UCSD-AML1 (cell line): ENCODE results near the gene CDHR5.
"Not testable (repeated sequence)": the region's sequence is repeated elsewhere in the genome, so short reads cannot be mapped to it uniquely, and the experiment has no call there.

Source experiments
- DNase-seq: peaks from one replicate; lab custom pipeline; 2025; ENCODE audit not compliant: unreplicated experiment; lab: John Stamatoyannopoulos, UW

Gene CDHR5

GRCh38 chr11:589798-590197, 35.0 kb downstream of the CDHR5 start:
- no peak for DNase-seq

DNA sequence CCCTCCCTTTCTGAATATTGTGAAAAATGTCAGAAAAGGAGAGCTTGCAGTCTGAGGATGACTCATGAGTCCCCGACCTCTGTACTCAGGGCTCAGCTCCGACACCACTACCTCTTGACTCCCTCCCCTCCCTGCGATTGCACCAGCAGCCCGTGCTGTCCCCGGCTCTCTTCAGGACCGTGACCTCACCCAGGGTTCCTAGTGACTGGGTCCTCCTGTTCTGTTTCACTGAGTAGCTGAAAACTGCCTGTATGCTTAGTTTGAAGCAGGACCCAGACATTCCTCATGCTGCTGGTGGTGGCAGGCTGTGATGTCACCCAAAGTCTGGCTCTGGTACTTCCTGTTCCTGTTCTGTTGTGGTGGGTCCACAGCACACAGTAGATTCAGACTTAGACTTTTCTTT, 36.8 kb downstream of the CDHR5 start:
- no peak for DNase-seq

- no peak for DNase-seq
Observed at GRCh38 chr11:587546-587945, 37.2 kb downstream of the CDHR5 start.

DNA sequence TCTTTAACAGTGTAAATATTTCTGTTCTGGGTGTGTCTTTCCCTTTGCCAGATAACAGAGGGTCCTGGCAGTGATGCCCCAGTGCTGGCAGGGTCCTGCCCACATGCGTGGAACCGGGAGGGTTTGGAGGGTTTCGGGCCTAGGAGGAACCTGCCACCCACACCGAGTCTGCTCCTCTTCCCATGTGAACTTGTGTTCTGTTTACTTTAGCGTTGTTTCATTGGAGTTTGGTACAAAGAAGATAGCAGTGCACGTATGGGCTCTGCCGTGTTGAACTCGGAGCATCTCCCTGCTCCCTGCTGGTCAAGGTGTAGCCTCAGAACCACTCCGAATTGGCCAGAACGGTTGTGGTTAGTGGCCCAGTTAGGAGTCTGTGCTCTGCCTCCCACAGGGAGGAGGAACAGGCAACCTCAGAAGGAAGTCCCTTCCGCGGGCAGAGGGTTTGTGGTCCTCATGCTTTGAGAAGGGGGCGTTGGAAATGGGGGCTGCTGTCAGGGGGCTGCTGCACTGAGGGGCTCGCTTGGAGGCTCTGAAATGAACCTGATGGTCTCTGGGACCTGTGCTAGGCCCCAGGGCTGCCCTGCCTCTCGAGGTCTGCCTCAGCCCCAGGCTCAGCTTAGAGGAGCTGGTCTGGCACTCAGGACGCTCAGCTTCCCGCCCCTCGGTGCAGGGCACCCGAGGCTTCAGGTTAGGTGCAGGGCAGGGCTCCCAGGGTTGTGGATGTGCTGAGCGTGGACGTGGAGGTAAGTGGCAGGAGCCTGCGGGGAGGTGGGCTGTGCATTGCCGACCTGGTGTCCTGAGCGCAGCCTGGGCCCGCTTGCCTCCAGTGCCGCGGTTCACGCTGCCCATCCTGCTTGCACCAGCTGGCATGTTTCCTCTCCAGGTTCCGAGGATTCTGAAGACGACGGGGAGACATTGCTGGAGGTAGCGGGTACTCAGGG, 38.1 kb downstream of the CDHR5 start:
- DNase-seq, result no peak

GRCh38 chr11:584287-584686, 40.5 kb downstream of the CDHR5 start:
- DNase-seq, result no peak

- DNase-seq, result no peak
Observed at GRCh38 chr11:581752-582151, 43.0 kb downstream of the CDHR5 start.

GRCh38 chr11:581342-581741, 43.4 kb downstream of the CDHR5 start:
- no peak for DNase-seq

DNA sequence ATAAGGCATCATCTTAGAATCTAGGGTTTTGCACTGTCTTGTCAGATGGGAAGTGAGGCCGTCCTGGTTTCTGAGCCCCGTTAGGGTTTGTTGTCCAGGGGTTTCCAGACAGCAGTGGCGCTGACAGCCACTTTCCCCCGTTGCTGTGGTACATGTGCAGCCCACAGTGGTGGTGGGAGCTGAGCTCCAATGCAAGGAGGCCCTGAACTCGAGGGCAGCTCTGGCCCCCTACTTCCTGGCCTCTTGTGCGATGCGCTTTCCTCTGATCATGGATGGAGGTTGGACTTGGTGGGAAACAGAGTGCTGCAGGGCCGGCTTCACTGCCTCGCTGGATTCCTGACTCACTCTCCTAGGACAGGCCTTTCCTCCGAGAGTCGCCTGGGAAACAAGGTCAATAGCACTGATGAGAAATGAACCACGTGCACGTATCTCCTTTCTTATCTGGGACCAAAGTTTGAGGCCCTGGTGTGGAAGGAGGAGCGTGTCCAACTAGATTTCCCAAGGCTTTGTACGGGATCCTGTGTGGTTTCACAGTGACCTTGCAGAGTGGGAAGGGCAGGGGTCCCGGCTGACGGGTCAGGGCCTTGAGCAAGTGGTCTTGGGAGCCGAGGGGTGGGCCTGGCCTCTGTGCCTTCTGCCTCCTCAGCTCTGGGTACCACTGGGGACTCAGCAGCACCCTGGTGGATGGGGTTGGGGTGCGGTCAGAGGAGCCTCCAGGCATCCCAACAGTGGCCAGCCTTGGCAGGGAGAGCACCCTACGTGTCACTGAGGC, 44.7 kb downstream of the CDHR5 start:
- no peak for DNase-seq

DNA sequence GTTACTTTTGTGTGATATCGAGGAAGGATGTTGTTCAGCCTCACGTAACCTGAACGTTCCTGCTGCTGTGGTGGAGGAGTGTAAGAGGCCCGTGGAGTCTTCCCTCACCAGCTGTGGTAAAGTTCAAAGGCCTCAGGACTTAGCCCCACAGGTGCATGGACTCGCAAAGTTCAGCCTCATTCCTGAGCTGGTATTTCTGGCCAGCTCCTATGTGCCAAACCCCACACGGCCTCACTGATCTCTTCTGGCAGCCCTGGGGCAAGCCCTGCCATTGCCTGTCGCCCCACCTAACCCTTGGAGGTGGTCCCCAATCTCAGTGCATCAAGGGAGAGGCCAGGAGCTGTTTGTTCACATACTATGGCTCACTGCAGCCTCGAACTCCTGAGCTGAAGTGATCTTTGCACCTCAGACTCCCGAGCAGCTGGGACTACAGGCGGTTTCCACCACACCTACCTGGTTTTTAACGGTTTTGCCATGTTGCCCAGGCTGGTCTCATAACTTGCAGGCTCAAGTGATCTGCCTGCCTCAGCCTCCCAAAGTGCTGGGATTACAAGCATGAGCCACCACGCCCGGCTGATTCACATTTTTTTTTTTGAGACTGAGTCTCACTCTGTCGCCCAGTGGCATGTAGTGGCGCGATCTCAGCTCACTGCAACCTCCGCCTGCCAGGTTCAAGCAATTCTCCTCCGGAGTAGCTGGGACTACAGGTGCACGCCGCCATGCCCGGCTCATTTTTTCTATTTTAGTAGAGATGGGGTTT, 46.3 kb downstream of the CDHR5 start:
- DNase-seq, result no peak

DNA sequence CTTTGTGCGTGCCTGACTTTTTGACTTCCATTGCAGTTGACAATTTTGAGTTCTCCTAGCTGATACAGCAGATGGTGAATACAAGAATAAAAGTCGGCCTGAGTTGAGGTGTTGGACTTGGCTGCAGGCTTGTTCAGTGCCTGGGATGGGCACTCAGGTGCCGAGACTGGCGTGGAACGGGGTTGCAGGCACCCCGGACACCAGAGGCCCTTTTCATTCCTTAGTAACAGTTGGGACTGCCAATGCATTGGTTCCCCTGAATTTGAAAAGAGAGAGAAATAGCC, 47.2 kb downstream of the CDHR5 start:
- DNase-seq, result no peak

- no peak for DNase-seq
Observed at GRCh38 chr11:576811-577610, 47.7 kb downstream of the CDHR5 start.

DNA sequence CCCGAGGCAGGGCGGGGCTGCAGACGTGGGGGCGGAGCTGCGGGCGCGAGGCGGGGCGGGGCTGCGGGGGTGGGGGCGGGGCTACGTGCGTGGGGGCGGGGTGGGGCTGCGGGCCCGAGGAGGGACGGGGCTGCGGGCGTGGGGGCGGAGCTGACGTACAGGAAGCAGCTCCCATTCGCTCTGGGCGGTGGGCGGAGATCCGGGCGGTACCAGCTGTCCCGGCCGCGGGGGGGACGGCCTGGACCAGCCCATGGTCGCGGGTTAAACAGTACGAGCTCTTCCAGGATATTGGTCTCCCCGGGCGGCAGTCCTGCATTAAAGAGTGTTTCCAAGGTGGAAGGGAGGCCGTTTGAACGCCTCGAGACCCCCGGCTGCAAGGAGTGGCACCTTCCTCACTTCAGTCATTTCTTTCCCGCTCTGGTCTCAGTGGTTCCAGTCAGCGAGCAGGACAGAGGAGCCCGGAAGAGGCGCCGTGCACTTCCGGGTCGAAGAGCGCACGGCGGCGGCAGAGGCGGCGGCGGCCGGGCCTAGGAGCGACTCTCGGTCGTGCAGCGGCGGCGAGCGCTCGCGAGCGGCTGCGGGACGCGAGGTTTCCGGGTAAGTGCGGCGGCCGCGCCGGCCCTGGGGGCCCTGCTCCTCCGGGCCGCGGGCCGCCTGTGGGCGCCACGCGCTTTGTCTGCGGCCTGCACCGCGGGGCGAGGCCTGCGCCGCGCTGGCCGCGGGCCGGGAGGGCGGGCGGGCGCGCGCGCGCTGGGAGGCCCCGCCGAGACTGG, 48.6 kb downstream of the CDHR5 start, which contains the start of gene PHRF1:
PHRF1 (plus strand) TSS at position 475 of the 773 bp plus-strand sequence. CDS start 5,043 bp downstream, outside the sequence.
- peak; percentile 91 for DNase-seq

DNA sequence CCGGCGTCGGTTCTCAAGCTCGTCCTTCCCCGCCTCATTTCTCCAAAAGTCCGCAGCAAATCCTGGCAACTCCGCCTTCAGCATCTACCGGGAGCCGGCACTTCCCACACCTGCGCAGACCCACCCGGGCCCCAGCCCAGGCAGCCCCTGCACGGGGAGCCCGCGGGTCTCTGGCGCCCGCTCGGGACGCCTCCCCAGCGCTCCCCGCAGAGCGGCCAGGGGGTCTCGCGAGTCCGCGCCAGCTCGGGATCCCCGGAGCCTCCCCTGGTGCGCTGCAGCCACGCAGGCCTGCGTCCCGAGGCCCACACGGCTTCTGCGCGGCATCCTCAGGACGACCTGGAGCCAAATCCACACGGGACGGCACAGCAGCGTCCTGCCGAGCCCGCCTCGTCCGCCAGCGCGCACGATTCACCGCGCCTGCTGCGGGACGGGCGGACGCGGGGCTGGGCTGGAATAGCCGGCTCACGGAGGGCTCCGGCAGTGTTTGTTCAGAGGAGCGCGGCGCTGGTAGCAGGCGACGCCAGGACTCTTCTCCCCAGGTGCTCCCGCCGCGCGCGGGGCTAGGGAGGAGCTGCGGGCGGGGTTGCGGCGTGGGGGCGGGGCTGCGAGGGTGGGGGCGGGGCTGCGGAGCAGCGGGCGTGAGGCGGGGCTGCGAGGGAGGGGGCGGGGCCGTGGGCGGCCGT, 49.3 kb downstream of the CDHR5 start:
- DNase-seq, result no peak

DNA sequence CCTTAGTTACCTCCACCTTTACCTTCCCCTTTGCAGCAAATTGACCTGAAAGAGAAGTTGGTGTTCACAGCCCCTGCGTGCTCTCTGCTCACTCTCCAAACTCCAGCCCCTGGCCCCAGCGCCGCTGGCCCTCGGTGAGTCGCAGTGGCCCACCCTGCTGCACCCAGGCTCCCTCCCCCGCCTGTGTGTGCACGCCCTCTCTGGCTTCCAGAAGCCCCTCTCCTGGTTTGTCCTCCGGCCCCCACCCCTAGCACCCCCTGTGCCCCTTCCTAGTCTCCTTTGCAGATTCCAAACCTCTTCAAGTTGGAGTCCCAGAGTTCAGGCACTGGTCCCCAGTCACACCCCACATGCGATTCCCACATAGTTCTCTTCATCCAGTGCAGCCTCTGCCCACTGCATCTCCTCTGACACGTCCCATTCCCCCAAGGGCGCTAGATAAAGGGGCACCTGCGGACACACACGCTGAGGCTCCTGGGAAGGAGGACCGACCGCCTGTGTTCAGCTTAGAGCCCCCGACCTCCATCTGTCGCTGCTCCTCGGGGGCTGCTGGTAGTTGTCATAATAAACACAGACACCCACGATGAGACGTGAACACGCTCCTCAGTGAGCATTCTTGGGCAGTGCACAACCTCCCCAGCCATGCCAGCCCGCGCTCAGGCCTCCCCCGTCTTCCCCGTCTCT, 50.0 kb downstream of the CDHR5 start:
- DNase-seq, result no peak

GRCh38 chr11:574031-574570, 50.7 kb downstream of the CDHR5 start:
- DNase-seq, result not testable (repeated sequence)

- no peak for DNase-seq
Observed at GRCh38 chr11:573146-573759, 51.5 kb downstream of the CDHR5 start.

DNA sequence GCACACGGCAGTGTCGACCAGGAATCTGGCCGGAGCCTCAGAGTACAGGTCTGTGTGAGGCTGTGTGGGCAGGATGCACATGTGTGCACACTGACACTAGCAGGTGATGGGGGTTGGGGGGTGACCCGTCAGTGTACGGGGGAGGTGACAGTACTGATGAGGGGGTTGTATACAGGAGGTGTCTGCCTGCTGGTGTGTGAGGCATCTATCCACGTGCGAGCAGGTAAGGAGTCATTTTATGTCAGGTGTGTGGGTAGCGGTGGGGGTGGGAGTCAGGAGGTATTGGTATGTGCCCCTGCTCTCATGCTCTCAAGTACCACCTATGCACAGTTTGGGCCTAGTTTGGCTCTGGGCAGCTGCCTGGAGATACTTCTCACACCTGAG, 53.0 kb downstream of the CDHR5 start:
- DNase-seq, result no peak
